NB4 (cell line): ENCODE data around the gene NDUFAF7.

Experiments used
- MAX ChIP-seq: IDR thresholded peaks from 2 replicates; pipeline ENCODE4 v1.6.1; 2011; ENCODE audit warnings: low read depth, low read length
- POLR2A ChIP-seq: IDR thresholded peaks from 2 replicates; pipeline ENCODE4 v1.6.1; 2011; ENCODE audit warnings: mild to moderate bottlenecking; ENCODE audit not compliant: insufficient read length; ENCODE audit errors: extremely low read depth
- TF ChIP-seq, protein P1 (sequence below): IDR thresholded peaks from one replicate; pipeline ENCODE4 v1.5.1; 2012; ENCODE audit warnings: low read depth, low read length

DNA sequence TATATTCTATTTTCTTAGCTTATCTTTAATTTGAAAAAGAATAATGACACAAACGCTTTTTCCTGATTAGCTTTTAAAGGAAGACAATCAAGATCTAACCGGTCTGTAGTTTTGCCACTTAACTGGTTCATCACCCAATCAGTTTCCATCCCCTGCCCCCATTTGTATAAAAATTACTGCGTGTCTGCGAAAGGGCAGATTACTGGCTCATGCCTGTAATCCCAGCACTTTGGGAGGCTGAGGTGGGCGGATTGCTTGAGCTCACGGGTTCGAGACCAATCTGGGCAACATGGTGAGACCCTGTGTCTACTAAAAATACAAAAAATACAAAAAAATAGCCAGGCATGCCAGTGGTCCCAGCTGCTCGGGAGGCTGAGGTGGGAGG, 32.8 kb upstream of the NDUFAF7 start:
- TF ChIP-seq, protein P1, sequence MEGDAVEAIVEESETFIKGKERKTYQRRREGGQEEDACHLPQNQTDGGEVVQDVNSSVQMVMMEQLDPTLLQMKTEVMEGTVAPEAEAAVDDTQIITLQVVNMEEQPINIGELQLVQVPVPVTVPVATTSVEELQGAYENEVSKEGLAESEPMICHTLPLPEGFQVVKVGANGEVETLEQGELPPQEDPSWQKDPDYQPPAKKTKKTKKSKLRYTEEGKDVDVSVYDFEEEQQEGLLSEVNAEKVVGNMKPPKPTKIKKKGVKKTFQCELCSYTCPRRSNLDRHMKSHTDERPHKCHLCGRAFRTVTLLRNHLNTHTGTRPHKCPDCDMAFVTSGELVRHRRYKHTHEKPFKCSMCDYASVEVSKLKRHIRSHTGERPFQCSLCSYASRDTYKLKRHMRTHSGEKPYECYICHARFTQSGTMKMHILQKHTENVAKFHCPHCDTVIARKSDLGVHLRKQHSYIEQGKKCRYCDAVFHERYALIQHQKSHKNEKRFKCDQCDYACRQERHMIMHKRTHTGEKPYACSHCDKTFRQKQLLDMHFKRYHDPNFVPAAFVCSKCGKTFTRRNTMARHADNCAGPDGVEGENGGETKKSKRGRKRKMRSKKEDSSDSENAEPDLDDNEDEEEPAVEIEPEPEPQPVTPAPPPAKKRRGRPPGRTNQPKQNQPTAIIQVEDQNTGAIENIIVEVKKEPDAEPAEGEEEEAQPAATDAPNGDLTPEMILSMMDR: no peak
- no peak for TF ChIP-seq MAX
- TF ChIP-seq POLR2A: no peak
